TTC549 (cell line): ENCODE data around the gene ACHE.

Experiments used
- FAIRE-seq: peaks from 2 replicates; lab custom pipeline; 2012; peaks lifted over from hg19 to GRCh38; lab: Jason Lieb, UNC

The ACHE gene

GRCh38 chr7:100884736-100885439 is 10.8 kb downstream of the ACHE start:
- FAIRE-seq: no peak

GRCh38 chr7:100882785-100883526 is 12.7 kb downstream of the ACHE start:
- no peak for FAIRE-seq

- FAIRE-seq: no peak
Measured at GRCh38 chr7:100882201-100882600, 13.5 kb downstream of the ACHE start.

- FAIRE-seq: no peak
Measured at GRCh38 chr7:100881136-100881535, 14.6 kb downstream of the ACHE start.

- no peak for FAIRE-seq
Measured at GRCh38 chr7:100880645-100881044, 15.0 kb downstream of the ACHE start.

GRCh38 chr7:100879685-100880261 is 15.9 kb downstream of the ACHE start:
- no peak for FAIRE-seq

- no peak for FAIRE-seq
Measured at GRCh38 chr7:100878685-100879084, 17.0 kb downstream of the ACHE start.

- FAIRE-seq: no peak
Measured at GRCh38 chr7:100878013-100878412, 17.7 kb downstream of the ACHE start.

GRCh38 chr7:100875356-100875751 is 20.3 kb downstream of the ACHE start:
- FAIRE-seq: no peak

GRCh38 chr7:100874577-100875355 is 20.9 kb downstream of the ACHE start, which contains the start of gene SRRT:
Gene SRRT, plus strand, starts transcription at chr7:100875103. Its CDS starts 488 bp downstream, at chr7:100875591.
- FAIRE-seq: peak; percentile 73

GRCh38 chr7:100874300-100874576 is 21.4 kb downstream of the ACHE start:
- no peak for FAIRE-seq

GRCh38 chr7:100873599-100874299 is 21.9 kb downstream of the ACHE start:
- FAIRE-seq: no peak

- no peak for FAIRE-seq
Measured at GRCh38 chr7:100867776-100868485, 27.8 kb downstream of the ACHE start.

- no peak for FAIRE-seq
Measured at GRCh38 chr7:100867040-100867775, 28.5 kb downstream of the ACHE start, which contains the start of gene TRIP6. Gene TRIP6, plus strand, starts transcription at chr7:100867387. Its CDS starts 111 bp downstream, at chr7:100867498.

GRCh38 chr7:100866729-100867039 is 29.0 kb downstream of the ACHE start:
- FAIRE-seq: no peak

GRCh38 chr7:100865938-100866728 is 29.6 kb downstream of the ACHE start:
- FAIRE-seq: no peak

- FAIRE-seq: no peak
Measured at GRCh38 chr7:100865372-100865911, 30.2 kb downstream of the ACHE start.

- no peak for FAIRE-seq
Measured at GRCh38 chr7:100864263-100864845, 31.3 kb downstream of the ACHE start.

- FAIRE-seq: no peak
Measured at GRCh38 chr7:100863406-100863950, 32.2 kb downstream of the ACHE start.
